MG63 (cell line): Measurements from ENCODE around the gene MAFB. TPM values are rescaled to one million over a fixed set of nuclear protein-coding genes. Genes with fewer than 3 reads are reported as not detected.

Experiments used
- DNase-seq: peaks from one replicate; pipeline ENCODE4 v3.0.0-alpha.2; 2020
- H3K27me3 ChIP-seq: fragments of 250-450 bp; sonication (Bioruptor Pico); 2 replicates; pipeline ENCODE4 v1.5.1; 2020; ENCODE audit warnings: mild to moderate bottlenecking, moderate library complexity
- H3K36me3 ChIP-seq: fragments of 250-450 bp; sonication (Bioruptor Pico); 2 replicates; pipeline ENCODE4 v1.5.1; 2020; ENCODE audit warnings: mild to moderate bottlenecking, moderate library complexity
- H3K4me3 ChIP-seq: fragments of 250-450 bp; sonication (Bioruptor Pico); 2 replicates; pipeline ENCODE4 v1.5.1; 2020; ENCODE audit warnings: mild to moderate bottlenecking, moderate library complexity
- H3K9me3 ChIP-seq: fragments of 250-450 bp; sonication (Bioruptor Pico); 2 replicates; pipeline ENCODE4 v1.5.1; 2020; ENCODE audit warnings: mild to moderate bottlenecking, moderate library complexity
- total RNA-seq: library from RNA; depleted of rRNA; stranded (reverse); fragments of >200 nt; shearing (Covaris generic); gene quantifications from 2 replicates; pipeline ENCODE4 v1.2.3, GENCODE V29; 2014; ENCODE audit warnings: low replicate concordance

MAFB gene
- total RNA-seq, 1 experiment from 2014 or later, result 2.6 TPM

DNA sequence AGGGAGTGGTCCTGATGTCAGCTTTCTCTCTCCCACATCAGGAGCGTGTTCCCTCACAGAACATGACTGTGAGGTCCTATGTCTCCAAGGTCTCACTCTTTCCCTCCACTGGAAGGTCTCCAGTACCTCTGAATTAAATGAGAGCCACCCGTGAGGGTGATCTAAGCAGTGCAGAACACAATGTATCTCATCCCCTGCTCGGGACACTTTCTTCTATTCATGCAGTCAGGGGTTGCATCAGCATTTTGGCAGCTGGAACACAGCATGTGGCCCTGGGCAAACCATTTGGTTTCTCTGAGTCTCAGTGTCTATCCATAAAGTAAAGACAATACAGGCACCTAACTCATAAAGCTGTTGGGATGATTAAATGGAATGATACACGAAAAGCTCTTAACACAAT, 34.2 kb downstream of the MAFB start:
- H3K9me3 ChIP-seq, result no peaks in the 10 kb centered on the region
- H3K27me3 ChIP-seq, result no peaks in the 10 kb centered on the region
- no peaks in the 10 kb centered on the region for H3K36me3 ChIP-seq
- DNase-seq, result peak; percentile 48
- no peak overlapping the region for H3K4me3 ChIP-seq

DNA sequence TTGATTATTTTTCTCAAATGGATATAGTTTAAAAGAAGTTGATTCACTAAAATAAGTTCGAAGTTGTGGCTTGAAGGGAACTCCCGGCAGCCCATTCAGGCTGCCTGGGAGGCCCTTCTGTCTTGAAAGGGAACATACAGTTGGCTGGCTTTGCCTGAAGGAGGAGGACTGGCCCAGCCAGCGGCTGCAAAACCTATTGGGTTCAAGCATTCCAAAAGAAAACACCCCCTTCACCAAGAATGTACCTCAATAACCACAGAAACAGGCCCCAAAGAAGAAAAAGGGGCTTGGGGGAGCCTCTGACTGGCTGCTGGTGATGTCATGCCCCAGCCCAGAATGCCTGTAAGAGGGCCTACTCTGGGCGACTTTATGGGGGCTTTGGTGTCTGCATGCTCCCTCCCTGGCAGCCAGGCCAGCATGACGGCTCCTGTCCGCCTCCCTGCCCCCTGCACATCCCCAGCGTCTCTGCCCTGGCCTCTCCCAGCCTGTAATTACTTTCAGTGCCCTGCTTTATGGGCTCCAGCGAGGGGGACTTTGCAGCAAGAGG, 36.5 kb downstream of the MAFB start:
- no peak overlapping the region for H3K4me3 ChIP-seq
- no peaks in the 10 kb centered on the region for H3K27me3 ChIP-seq
- no peaks in the 10 kb centered on the region for H3K36me3 ChIP-seq
- no peak for DNase-seq
- no peaks in the 10 kb centered on the region for H3K9me3 ChIP-seq

DNA sequence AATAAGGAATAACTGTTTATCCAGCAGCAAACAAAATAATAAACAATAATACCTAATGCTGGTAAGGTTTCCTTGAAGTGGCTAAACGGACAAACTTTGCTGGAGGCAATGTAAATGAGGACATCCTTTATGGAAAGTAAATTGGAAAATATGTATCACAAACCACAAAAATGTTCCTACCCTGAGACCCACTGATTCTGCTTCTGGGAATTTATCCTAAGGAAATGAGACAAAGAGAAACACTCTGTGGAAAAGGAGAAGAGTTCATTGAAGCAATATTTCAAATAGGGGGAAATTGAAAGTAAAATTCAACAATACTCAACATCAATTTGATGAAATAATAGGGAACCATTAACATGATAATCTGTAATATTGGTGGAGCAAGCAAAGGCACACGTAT, 37.9 kb downstream of the MAFB start:
- Histone ChIP-seq H3K9me3 (no peaks in the 10 kb centered on the region), H3K36me3 (no peaks in the 10 kb centered on the region), H3K4me3 (no peak overlapping the region), H3K27me3 (no peaks in the 10 kb centered on the region)
- no peak for DNase-seq

DNA sequence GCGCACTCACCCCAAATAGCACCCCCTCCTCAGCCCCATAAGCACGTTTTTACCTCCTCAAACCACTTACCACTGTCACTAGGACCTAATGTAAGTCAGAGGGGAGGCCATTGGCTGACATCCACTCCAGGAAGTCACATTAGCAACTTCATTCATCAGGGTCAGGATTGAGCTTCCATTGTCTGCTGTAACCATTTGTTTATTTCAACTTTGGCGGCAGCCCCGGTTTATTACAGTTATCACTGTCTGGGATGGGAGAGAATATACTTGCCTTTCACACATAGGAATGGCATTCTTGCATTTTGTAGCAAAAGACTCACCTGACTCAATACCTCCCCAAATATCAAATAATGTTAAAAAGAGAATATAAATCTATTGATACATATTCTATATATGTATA, 38.3 kb downstream of the MAFB start:
- H3K36me3 ChIP-seq, result no peaks in the 10 kb centered on the region
- DNase-seq, result peak; percentile 59
- H3K9me3 ChIP-seq, result no peaks in the 10 kb centered on the region
- H3K4me3 ChIP-seq, result no peak overlapping the region
- no peaks in the 10 kb centered on the region for H3K27me3 ChIP-seq

DNA sequence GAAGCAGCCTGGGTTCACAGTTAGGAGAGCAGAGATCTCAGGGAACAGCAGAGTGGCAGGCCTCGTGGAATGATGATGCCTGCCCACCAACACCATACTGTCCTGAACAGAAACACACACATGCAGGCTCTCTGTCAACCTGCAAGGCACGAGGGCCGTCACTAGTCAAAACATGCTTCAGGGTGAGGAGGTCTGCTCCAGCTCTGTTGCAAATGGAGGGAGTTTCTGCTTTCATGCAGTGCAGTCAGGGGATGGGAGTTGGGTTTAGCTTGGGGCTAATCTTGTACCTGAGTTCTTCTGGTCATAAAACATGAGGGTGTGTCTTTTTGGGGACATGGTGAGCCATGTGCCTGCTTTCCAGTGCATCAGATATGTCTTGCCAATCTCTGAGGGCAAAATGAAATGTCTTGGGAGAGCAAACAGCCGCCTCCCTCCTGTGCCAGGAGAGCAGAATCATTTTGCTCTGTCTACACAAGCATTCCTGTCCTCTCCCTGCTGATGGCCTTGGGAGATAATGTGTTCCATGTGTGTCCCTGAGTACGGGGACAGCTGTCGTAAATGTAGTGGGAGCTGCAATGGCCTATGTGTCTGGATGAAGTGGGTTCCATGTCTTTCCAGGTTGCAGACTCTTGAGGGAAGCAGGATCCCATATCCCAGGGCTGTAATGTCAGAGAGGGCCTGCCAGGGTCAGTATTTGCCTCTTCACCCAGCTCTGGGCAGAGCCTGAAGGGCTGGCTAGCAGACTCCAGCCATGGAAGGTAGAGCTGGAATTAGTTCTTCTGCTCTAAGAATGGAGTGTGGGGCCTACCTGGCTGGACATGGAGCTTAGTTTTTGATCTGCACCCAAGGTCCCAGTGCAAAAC, 40.6 kb downstream of the MAFB start:
- no peak overlapping the region for H3K4me3 ChIP-seq
- H3K9me3 ChIP-seq, result no peaks in the 10 kb centered on the region
- H3K27me3 ChIP-seq, result no peaks in the 10 kb centered on the region
- H3K36me3 ChIP-seq, result no peaks in the 10 kb centered on the region
- DNase-seq, result no peak

DNA sequence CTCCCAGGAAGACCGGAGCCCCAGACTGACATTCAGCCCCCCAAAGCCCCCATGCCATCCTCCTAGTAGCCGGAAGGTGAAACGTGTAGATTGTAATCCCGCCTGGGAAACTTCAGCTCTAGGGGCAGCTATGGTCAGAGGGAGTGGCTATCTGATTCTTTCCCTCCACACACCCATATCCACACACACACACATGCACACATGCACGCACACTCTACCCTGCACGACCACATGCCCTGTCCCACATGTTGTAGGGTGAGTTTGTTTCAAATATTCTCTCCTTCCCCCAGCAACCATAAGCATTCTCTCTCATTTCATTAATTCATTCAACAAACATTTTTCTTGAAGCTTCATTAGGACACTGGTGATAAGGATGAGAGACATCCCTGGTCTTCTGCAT, 42.2 kb downstream of the MAFB start:
- DNase-seq, result no peak
- H3K4me3 ChIP-seq, result no peak overlapping the region
- H3K9me3 ChIP-seq, result no peaks in the 10 kb centered on the region
- no peaks in the 10 kb centered on the region for H3K27me3 ChIP-seq
- H3K36me3 ChIP-seq, result no peaks in the 10 kb centered on the region

DNA sequence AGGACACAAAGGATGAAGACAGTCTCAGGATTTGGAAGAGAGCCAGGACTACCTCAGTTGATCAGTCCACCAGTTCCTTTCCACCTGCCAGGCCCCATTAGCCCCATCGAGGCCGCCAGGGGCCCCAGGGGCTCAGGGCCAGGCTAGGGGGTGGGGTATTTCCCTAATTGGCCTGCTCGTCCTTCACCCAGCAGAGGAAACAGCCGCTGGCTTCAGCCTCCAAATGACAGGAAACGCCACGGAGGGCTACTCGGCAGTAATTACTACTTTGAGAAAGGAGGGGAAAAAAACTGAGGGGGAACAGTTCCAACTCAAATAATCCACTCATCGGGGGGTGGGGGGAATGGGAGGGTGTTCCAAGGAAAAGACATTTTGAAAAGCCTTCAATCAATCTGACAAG, 42.7 kb downstream of the MAFB start:
- peak; percentile 45 for DNase-seq
- no peaks in the 10 kb centered on the region for H3K9me3 ChIP-seq
- H3K27me3 ChIP-seq, result no peaks in the 10 kb centered on the region
- no peak overlapping the region for H3K4me3 ChIP-seq
- H3K36me3 ChIP-seq, result no peaks in the 10 kb centered on the region

DNA sequence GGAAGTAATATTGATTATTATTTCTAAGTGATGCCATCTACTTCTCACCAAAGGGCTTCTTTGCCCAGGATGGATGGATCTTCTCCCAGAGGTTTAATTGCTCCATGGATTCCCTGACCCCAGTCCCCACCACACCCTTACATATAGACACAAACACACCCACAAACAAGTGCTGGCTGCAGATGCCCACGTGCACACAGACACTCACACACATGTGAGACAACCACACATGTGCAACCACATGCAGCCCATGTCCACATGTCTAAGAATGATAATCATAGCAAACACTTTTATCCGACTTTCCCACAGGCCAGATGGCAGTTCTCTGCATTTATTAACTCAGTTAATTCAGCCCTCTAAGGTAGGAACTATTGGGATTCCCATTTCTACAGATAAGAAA, 44.2 kb downstream of the MAFB start:
- Histone ChIP-seq H3K36me3 (no peaks in the 10 kb centered on the region), H3K4me3 (no peak overlapping the region), H3K27me3 (no peaks in the 10 kb centered on the region), H3K9me3 (no peaks in the 10 kb centered on the region)
- no peak for DNase-seq

DNA sequence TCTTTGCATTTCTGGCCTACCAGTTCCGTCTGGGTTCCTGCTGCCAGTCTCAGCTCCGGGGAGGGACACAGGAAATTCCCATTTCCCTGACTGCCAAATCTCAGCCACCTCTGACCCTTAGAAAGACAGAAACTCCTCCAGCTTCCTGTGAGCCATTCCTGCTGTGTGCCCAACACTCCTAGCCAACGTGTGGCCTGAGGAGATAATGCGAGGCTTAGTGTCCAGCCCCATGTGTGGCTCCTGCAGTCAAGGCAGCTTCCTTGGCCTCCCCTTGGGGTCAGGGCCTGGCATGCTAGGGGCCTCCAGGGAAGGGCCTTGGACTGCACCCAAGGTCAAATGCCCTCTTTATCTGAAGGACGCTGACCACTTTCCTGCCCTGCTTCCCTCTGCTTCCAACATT, 45.1 kb downstream of the MAFB start:
- Histone ChIP-seq H3K36me3 (no peaks in the 10 kb centered on the region), H3K9me3 (no peaks in the 10 kb centered on the region), H3K27me3 (no peaks in the 10 kb centered on the region), H3K4me3 (no peak overlapping the region)
- peak; percentile 64 for DNase-seq

DNA sequence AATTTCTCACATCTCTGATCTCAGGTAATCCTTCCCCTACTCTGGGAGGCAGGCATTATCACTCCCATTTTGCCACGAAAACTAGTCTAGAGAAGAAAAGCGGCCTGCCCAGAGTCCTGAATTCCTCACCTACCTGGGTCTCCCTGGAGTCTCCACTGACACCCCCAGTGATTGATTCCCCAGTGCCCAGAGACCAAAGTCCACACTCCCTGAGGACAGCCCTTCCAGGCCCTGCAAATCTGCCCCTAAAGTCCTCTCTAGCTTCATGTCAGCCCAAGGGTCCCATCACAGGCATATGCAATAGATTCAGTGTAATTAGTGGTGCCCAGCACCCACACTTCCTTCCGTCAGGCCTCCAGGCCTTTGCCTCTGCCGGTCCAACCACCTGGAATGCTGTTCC, 47.2 kb downstream of the MAFB start:
- no peaks in the 10 kb centered on the region for H3K27me3 ChIP-seq
- DNase-seq, result no peak
- no peaks in the 10 kb centered on the region for H3K9me3 ChIP-seq
- H3K36me3 ChIP-seq, result no peaks in the 10 kb centered on the region
- H3K4me3 ChIP-seq, result no peak overlapping the region

DNA sequence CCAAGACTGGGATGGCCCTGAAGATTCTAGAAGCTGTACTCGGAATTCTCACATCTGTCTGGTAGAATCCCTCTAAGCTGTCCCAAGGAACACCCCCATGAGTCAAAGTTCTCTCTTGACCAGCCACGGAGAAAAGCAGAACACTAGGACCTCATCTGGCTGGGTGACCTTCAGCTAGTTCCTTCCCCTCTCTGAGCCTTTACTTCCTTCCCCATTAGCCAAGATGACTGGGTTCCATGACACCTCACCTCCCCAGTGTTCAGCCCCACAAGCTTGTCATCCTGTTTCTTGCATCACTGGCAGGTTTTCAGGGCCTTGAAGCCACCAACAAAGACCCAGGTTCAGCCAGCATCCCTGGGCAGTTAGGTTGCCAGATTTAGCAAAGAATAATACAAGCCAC, 47.8 kb downstream of the MAFB start:
- Histone ChIP-seq H3K36me3 (no peaks in the 10 kb centered on the region), H3K9me3 (no peaks in the 10 kb centered on the region), H3K27me3 (no peaks in the 10 kb centered on the region), H3K4me3 (no peak overlapping the region)
- DNase-seq, result no peak

DNA sequence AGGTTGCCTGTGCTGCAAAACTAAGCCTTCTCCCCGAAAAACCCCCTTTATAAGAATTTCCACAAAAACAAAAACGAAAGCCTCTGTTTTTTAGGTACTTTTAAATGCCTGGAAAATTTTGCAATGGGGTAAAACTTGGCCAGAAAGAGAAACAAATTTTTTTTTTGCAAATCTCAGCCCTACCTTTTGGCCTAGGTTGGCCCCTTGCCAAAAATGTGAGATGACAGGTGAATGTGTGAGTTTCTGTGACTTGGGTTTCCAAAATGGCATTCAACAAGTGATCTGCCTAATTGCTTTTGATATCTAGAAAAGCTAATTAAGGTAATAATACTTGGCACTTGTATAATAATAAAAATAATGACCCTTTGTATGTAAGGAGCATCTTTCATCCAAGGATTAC, 48.4 kb downstream of the MAFB start:
- Histone ChIP-seq H3K36me3 (no peaks in the 10 kb centered on the region), H3K9me3 (no peaks in the 10 kb centered on the region), H3K27me3 (no peaks in the 10 kb centered on the region), H3K4me3 (no peak overlapping the region)
- DNase-seq, result no peak

DNA sequence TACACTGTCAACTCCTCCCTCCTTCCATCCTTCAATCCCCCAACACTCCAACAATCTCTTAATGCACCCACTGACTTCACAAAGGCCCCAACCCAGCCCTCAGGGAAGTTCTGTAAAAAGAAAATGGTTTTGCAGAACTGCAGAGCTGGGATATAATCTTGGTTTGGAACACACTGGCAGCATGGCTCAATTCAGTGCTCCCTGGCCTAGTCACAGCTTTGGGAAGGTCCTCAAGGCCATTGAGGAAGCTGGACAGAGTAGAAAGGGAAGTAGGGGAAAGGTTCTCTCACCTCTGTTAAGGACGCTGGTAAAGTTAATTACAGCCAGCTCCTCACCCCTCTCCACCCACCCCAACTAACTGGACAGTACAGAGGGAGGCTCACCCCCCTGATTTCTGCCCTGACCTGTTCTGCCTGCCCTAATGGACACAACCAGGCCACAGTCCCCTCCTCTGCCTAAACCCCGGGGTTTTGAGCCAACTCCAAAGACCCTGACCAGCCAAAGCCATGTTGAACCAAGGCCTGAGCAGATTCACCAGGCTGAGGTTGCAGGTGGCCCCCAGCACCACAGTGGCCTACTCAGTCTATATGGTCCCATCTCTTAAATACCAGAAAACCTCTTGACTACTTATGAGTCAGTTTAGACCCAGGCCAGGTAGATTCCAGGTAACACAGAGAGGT, 49.2 kb downstream of the MAFB start:
- Histone ChIP-seq H3K27me3 (no peaks in the 10 kb centered on the region), H3K9me3 (no peaks in the 10 kb centered on the region), H3K36me3 (no peaks in the 10 kb centered on the region), H3K4me3 (no peak overlapping the region)
- DNase-seq, result no peak

DNA sequence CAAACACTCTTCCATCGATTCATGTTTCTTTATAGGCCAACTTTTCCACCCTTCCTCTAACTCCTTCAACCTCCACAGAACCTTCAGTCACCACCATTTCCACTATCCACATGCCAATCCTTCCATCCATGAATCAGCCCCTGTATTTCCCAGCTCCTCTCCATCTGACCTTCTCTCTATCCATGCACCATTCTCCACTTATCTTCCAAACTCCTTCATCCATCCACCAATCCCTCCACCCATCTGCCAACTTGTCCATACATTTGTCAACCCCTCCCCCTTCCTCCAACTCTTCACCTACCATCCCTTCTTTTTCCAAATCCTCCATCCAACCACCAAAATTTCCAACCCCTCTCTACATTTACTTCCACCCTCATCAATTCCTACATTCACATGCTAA, 49.9 kb downstream of the MAFB start:
- DNase-seq, result no peak
- Histone ChIP-seq H3K9me3 (no peaks in the 10 kb centered on the region), H3K36me3 (no peaks in the 10 kb centered on the region), H3K27me3 (no peaks in the 10 kb centered on the region), H3K4me3 (no peak overlapping the region)

DNA sequence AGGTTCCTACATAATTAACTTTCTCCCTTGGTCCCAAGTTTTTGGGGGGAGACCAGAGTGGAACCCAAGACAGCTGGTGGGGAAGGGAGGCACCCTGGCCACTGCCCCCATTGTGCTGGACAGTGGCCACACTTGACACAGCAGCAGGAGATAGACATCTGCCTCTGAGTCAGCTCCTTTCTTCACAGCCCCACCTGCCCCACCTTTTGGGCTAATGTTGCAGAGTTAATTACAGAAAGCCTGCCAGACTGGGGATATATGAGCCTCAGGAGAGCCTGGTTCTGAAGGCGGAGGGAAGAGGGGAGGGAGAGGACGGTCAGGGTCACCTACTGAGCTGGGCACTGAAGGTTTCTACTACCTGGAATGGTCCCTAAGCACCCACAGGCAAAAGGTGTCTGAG, 50.6 kb downstream of the MAFB start:
- DNase-seq, result no peak
- H3K27me3 ChIP-seq, result no peaks in the 10 kb centered on the region
- H3K36me3 ChIP-seq, result no peaks in the 10 kb centered on the region
- no peaks in the 10 kb centered on the region for H3K9me3 ChIP-seq
- H3K4me3 ChIP-seq, result no peak overlapping the region

DNA sequence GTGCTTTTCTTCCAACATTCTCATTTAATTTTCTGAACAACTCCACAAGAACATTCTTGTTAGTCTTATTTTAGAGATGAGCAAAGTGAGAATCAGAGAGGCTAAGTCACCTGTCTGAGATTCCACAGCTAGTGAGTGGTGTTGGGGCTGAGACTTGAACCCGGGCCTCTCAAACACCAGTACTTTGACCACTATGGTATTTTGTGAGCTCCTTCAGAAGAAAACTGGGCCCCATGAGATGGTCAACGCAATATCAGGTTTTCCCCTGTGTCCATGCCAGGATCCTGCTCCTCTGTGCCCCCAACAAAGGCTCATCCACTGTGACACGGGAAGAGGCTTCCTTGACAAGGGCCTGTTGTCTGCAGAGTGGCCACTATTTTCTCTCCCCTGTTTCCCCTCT, 51.9 kb downstream of the MAFB start:
- Histone ChIP-seq H3K36me3 (no peaks in the 10 kb centered on the region), H3K9me3 (no peaks in the 10 kb centered on the region), H3K27me3 (no peaks in the 10 kb centered on the region), H3K4me3 (no peak overlapping the region)
- DNase-seq, result no peak

DNA sequence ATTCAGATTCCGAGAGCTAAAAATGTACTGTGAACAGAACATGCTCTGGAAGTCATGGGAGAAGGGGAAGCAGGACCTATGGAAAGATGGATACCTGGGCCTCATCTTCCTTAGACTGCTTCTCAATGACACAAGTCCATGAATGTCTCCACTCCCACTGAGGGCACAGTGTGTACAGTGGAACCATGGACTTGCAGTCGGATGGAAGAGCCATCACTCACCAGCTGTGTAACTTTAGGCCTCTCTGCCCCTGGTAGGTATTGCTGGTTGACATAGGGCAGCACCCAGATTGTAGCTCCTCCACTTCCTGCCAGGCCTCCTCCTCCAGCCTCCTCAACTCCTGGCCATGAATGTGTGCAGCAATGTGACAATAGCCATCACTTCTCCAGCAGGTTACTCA, 52.5 kb downstream of the MAFB start:
- Histone ChIP-seq H3K4me3 (no peak overlapping the region), H3K36me3 (no peaks in the 10 kb centered on the region)
- DNase-seq, result no peak

DNA sequence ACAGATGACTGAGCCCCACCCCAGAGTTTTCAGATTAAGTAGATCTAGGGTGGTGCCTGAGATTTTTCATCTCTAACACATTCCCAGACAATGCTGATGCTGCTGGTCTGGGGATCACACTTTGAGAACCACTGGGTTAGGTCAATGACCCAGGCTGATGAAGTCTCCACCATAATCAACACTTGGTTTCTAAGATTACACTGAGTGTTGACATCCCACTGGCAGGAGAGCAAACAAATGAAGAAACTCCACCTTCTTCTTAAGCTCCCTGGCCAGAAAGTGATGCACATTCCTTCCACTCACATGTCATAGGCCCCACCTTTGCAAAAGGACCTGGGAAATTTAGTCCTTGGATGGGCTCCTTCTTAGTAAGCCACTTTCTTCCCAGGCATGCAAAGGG, 53.1 kb downstream of the MAFB start:
- no peaks in the 10 kb centered on the region for H3K9me3 ChIP-seq
- H3K27me3 ChIP-seq, result no peaks in the 10 kb centered on the region
- no peak for DNase-seq
- no peaks in the 10 kb centered on the region for H3K36me3 ChIP-seq
- H3K4me3 ChIP-seq, result no peak overlapping the region

More for the DNA sequence above, 52.5 kb downstream of the MAFB start:
- no peaks in the 10 kb centered on the region for H3K9me3 ChIP-seq
- H3K27me3 ChIP-seq, result no peaks in the 10 kb centered on the region
